Stimulated activated CD4-positive, alpha-beta T cell treated with anti-CD3 and anti-CD28 coated beads, Interleukin-4, amount 100 ng/mL, for 24 hours (primary cell): ENCODE measurements around the gene SOHLH2.

Experiments used
- DNase-seq: peaks from one replicate; pipeline ENCODE4 v3.0.0-alpha.2; 2020

The SOHLH2 gene

GRCh38 chr13:36214163-36214921, at the start of gene SOHLH2:
TSS of gene SOHLH2 (minus strand) at chr13:36214556. CDS start at chr13:36214526, 30 bp downstream.
- DNase-seq, result no peak

GRCh38 chr13:36261976-36262375, 47.6 kb upstream of the SOHLH2 start:
- DNase-seq, result no peak

DNA sequence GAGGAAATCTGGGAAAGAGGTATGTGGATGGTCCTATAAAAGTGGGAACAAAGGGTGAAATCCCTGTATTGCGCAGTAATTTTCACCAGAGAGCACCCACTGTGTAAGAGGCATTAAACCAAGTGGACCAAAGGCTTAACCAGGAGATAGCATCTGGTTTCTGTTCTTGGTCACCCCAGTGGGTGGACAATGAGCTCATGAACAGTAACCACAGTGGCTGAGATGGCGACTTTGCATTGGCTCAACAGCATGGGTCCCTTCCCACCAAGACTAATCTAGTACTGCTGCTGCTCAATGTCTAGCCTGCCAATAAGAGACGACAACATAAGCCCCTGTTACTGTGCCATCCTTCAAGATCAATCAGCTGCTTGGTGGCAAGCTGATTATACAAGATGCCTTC, 46.7 kb upstream of the SOHLH2 start:
- no peak for DNase-seq

- DNase-seq, result no peak
These were observed 45.2 kb upstream of the SOHLH2 start for GRCh38 chr13:36259361-36260137.

- DNase-seq, result no peak
These were observed 44.5 kb upstream of the SOHLH2 start for GRCh38 chr13:36258831-36259230.

- no peak for DNase-seq
These were observed 37.2 kb upstream of the SOHLH2 start for GRCh38 chr13:36251526-36251925.

DNA sequence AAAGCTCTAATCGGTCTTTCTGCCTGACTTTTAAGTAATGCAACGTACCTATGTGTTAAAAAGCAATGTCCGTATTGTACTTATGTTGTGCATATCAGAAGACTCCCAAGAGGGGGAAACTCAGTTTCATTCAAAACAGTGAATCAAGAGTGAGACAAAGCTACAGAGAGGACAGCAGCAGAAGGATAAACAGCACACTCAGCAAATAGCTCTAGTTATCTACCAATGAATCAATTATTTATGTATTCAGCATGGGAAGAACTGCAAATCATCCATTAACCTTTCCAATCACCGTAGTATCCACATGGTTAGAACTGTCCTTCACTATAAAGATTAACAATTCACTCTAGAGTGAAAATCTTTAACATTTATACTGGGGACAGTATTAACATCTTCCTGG, 36.7 kb upstream of the SOHLH2 start:
- no peak for DNase-seq

DNA sequence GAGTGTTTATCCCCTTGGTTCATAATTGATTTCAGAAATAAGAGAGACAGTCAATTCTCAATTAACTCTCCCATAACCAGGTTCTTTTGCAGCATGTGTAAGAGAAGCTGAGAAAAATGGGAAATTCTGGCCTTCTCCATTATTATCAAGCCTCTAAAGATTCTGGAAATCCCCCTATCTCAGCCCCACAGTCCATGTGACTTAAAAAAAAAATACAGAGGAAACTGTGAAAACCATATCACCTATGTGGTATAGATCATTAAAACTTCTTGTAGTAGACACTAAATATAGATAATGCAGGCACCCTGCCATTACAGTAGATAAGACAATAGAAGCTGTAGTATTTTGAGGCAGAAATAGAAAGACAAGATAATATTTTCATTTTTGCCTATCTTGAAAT, 34.3 kb upstream of the SOHLH2 start:
- DNase-seq, result no peak

GRCh38 chr13:36244990-36245389, 30.6 kb upstream of the SOHLH2 start:
- DNase-seq, result no peak

GRCh38 chr13:36244073-36244472, 29.7 kb upstream of the SOHLH2 start:
- DNase-seq, result no peak

DNA sequence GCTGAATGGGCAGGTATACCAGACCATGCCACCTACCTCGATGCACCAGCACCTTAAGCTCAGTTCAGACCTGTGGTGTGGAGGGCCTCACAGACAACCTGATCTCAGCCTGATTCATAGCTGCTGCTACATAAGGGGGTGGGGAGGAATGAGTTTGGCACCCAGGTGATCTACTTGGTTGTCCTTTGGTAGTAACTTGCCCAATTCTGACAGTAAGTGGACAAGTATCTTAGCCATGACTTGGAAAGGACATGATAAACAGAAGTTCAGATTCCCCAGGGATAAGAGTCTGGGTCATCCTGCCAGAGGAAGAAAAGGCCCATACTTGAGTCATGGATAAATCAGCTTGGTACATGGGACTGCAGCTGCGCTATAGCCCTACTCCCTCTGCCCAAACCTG, 28.4 kb upstream of the SOHLH2 start:
- no peak for DNase-seq

DNA sequence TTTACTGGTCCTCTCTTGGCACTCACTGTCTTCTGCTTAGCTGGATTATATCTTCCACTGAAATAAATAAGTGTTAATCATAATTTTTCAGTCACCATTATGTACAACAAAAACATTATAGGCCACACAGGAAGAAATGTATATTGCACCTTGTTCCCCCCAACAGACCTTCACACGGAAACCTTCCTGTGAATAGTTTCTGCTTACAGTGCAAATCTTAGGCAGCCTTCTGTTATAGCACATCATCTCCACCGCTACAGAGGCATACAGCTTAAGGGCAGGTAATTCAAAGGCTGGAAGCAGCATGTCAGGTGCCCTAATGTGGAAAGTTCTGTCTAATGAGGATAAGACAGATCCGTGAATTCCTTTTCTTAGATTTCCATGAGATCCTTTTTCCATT, 16.9 kb upstream of the SOHLH2 start:
- DNase-seq, result no peak

GRCh38 chr13:36224730-36225129, 10.4 kb upstream of the SOHLH2 start:
- no peak for DNase-seq

DNA sequence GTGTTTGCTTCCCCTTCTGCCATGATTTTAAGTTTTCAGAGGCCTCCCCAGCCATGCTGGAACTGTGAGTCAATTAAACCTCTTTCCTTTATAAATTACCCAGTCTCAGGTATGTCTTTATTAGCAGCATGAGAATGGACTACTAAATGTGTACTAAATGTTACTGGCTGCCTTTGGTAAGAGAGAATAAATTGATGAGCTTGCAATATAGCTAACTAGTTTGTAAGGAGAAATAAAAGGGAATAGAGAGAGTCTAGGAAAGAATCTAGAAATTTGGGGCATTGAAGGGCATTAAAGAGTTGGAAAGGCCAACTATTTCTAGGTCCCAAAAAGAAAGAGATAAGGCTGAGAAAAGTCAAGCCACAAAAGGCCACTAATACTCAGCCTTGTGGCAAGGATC, 5.5 kb upstream of the SOHLH2 start:
- DNase-seq, result no peak

DNA sequence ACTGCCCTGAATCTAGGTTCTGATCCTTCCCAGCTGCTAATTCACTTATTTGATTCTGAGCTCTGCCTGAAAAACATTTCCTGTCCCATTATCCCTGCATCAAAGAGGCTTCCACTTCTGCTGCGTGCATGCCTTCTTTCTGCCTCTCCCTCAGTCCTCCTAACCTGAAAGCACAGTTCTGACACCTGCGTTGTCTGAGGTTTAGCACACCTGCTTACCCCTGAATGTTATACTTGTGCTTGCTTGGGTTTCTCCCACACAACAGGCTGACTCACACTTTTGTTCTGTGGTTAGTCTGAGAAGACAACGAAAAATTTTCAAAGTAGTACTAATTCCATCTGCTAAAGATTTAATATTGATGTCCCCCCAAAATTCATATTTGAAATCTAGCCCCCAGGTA, 3.1 kb upstream of the SOHLH2 start:
- DNase-seq, result no peak

DNA sequence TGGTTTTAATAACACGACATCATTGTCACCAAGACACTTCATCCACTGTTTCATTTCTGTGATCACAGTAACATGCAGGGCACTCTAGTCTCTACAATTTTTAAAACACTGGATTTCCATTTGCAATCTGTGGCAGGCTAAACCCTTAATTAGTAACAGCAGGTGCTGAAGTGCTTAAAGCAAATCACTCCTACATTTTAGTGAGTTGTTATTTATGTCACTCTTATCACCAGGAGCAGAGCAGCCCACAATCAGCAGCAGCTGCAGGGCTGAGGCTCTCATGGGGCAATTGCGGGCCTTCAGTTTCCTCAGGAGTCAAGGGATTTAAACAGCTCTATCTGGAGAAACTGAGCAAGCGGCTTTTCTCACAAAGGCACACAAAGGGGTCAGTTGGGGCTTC, 1.6 kb downstream of the SOHLH2 start:
- DNase-seq, result no peak

GRCh38 chr13:36211567-36211966, 2.8 kb downstream of the SOHLH2 start:
- DNase-seq, result no peak

GRCh38 chr13:36210738-36211137, 3.6 kb downstream of the SOHLH2 start:
- DNase-seq, result no peak

DNA sequence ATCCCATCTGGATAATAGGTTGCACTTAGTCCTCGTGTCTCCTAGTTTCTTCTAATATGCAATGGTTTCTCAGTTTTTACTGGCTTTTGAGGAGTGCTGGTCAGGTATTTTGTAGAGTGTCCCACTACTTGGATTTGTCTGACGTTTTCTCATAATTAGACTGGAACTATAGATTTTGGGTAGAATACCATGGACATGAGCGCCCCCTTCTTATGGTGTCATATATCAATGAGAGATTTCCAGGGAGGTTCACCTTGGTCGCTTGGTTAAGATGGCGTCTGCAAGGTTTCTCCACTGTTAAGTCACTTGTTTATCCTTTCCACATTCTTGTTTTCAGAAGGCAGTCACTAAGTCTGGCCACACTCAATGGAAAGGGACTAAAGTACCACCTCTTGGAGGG, 6.7 kb downstream of the SOHLH2 start:
- no peak for DNase-seq

DNA sequence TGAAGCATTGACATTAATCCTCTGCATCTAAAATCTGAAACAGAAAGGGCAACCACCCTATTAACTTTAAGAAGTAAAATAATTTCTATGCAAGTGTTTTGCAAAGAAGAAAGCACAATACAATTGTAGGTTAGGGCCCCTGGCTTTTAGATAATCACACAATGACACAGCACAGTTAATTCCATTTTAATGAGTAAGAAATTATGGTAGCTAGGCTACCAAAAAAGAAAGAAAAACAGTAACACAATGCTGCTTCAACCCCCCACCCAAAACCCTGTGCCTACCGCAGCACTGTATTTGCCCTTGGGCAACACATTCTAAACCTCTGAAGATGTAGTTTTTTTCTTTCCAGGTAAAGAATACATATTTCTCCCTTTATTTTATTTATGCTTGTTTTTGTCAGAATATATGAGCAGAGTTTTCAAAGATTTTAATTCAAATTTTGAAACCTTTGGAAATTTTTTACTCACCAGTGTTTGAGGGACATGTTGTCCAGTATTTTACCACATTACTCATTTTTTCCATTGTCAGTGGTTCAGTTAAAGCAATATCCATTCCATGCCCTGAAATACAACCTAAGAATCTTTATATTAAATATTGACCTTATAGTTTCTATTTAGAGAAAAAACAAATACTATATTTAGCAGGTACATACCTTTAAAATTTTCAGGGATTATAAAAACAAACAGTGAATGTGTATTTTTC, 21.1 kb downstream of the SOHLH2 start:
- DNase-seq, result no peak

GRCh38 chr13:36192166-36192565, 22.2 kb downstream of the SOHLH2 start:
- DNase-seq, result no peak

- no peak for DNase-seq
These were observed 23.6 kb downstream of the SOHLH2 start for GRCh38 chr13:36190771-36191170.

GRCh38 chr13:36188441-36188840, 25.9 kb downstream of the SOHLH2 start:
- no peak for DNase-seq

GRCh38 chr13:36183901-36184300, 30.5 kb downstream of the SOHLH2 start:
- DNase-seq, result no peak
